ENCODE measurements around the gene PRSS22.

The PRSS22 gene

DNA sequence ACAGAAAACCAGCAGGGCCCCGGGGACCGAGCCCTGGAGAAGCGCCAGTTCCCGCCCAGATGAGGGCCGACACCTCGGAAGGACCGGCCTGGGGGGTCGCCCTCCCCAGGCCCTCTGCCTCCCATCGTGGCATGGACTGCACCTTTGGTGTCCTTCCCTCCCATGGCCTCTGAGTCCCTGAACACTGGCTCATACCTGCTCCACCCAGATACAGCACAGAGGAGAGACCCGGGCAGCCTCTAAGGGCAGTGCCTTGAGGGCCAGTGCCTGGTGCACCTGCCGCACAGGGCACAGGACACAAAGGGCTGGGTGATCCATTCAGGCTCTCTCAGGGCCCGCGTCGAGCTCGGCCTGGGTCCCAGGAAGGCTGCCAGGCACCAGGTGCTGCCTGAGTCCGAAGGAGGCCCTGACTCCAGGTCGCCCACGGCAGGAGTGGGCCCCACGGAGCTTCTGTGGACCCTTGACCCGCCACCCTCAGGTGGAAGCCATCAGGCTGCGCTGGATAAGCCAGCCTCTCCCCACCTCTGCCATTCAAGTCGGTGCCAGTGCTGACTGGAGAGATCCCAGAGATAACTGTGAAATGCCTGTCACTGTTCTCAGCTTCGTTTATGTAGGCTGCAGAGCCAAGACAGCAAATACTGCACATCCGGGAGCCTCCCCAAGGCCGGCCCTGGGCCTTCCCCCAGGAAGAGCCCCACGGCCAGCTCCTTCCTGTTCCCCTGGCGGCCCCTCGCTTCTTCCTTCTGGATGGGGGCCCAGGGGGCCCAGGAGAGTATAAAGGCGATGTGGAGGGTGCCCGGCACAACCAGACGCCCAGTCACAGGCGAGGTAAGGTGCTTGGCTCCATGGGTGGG is 28.2 kb downstream of the PRSS22 start, which contains the start of gene ZG16B:
Gene ZG16B, plus strand, starts transcription at position 803 of the 854 bp plus-strand sequence. CDS start 139 bp downstream, outside the sequence.
- no peak for DNase-seq (ENCODE audit: low read depth in 2 of 2)

- no peak for DNase-seq (ENCODE audit: low read depth in 2 of 2)
These were observed 29.0 kb downstream of the PRSS22 start for GRCh38 chr16:2828876-2829430.

DNA sequence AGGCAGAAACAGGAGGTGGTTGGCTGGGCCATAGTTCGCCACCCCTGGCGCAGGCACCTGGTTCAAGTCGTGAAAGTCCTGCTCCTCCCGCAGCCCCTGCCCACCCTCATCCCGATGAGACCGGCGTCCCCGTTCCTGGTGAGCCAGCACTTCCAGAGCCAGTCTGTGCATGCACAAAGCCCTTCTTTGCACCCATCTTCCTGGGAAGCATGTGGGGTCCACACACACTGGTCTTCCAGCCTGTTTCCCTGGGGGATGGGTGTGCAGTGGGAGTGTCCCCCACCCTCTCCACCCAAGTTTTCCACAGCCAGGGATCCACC is 29.5 kb downstream of the PRSS22 start:
- DNase-seq (ENCODE audit: low read depth in 2 of 2) = no peak

DNA sequence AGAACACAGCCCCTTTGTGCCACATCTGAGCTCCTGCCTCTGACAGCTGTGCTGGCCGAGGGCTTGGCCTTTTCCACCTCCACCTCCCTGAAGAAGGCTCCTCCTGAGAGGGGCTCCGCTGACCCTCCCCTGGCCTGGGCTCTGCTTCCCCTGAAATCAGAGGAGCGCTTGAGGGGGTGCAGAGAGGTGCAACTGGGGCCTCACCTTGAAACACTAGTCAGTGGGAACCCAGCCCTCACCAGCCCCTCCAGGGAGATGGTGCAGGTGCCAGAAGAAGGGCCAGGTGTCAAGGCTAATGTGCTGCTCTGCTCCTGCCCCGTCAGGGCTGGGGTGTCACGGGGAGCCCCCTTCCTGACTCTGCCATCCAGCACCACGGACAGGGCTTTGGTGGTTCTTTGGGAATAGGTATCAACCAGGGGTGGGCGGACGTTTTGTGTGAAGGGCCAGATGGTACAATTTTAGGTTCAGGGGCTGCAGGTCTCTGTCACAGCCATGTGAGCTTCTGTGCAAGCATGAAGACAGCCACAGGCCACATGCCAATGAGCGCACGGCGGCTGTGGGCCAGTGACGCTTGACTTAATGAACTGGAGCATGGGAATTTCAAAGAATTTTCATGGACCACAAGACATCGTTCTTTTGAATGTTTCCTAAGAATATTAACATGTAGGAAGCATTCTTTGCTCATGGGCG is 30.0 kb downstream of the PRSS22 start:
- no peak for DNase-seq (ENCODE audit: low read depth in 2 of 2)

- DNase-seq (ENCODE audit: low read depth in 2 of 2) = no peak
These were observed 30.6 kb downstream of the PRSS22 start for GRCh38 chr16:2827374-2827791.

- DNase-seq (ENCODE audit: low read depth in 2 of 2) = no peak
These were observed 31.2 kb downstream of the PRSS22 start for GRCh38 chr16:2826591-2827373.

GRCh38 chr16:2825906-2826305 is 32.1 kb downstream of the PRSS22 start:
- DNase-seq (ENCODE audit: low read depth in 2 of 2) = no peak

DNA sequence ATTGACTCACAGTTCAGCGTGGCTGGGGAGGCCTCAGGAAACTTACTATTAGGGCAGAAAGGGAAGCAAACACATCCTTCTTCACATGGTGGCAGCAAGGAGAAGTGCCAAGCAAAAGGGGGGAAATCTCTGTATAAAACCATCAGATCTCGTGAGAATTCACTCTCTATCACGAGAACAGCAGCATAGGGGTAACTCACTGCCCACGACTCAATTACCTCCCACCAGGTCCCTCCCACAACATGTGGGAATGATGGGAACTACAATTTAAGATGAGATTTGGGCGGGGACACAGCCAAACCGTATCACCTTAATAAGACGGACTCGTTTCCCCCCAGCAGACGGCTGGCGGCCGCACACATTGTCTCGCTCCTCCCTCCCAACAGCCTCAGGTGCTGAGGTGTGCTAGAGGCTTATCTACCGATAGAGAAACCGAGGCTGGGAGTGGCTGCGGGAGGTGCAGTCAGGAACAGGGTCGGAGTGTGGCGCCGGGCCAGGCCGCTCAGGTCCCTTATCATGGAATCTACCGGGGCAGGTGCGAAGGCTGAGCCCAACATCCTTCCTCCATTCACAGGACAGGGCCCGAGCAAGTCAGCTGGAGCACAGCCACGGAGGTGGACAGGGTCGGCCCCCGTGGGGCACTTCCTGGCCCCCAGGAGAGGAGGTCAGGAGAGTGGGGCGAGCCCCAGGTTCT is 32.8 kb downstream of the PRSS22 start:
- no peak for DNase-seq (ENCODE audit: low read depth in 2 of 2)

DNA sequence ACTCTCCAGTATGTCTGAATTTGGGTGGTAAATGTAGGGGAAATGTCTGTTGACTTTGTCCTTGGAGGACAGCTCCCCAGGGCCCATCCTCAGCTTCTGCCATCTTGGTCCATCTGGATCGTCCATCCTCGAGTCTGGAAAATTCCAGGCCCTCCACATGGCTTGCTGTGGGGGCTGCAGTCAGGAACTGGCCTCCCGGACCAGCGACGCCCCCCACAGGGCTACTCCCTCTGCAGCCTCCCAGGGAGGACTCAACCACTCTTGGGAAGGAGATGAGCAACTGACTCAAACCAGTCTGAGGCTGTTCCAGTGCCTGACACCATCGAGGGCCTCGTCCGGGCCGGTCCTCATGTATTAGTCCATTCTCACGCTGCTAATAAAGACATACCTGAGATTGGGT is 33.3 kb downstream of the PRSS22 start:
- no peak for DNase-seq (ENCODE audit: low read depth in 2 of 2)

GRCh38 chr16:2822496-2822895 is 35.5 kb downstream of the PRSS22 start:
- DNase-seq (ENCODE audit: low read depth in 2 of 2) = no peak

DNA sequence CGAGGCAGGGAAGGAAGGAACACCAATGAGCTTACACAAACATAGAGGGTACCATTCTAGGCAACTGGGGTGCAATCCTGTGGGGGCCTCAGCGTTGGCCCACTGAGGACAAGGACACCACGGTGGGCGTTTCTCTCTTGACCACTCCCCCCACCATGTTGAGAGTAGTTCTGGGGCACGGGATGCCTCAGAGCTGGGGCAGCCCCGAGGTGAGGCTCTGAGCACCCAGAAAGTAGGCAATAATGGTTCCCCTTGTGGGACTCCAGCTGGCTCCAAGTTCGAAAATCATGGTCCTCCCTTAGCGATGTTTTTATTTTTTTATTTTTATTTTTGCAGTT is 35.8 kb downstream of the PRSS22 start:
- DNase-seq (ENCODE audit: low read depth in 2 of 2) = no peak

- DNase-seq (ENCODE audit: low read depth in 2 of 2) = no peak
These were observed 36.3 kb downstream of the PRSS22 start for GRCh38 chr16:2821487-2822157.

DNA sequence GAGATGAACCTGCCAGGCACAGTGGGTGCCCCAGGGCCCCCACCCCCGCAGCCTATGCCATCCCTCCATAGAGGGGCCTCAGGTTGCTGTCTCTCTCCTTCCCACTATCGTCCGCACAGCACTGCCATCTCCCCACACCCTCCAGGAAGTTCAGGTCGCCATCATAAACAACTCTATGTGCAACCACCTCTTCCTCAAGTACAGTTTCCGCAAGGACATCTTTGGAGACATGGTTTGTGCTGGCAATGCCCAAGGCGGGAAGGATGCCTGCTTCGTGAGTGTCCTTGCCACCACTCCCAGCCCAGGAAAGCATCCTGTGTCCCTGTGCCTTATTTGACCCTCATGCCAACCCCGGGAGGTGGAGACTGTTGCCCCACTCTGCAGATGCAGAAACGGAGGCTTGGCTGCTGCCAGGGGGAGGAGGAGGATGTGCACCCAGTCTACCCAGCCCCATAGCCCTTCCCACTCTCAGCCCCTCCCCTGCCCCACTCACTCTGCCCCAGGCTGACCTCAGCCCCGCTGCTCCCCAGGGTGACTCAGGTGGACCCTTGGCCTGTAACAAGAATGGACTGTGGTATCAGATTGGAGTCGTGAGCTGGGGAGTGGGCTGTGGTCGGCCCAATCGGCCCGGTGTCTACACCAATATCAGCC is 37.0 kb downstream of the PRSS22 start:
- DNase-seq (ENCODE audit: low read depth in 2 of 2) = no peak

GRCh38 chr16:2819939-2820835 is 37.8 kb downstream of the PRSS22 start:
- no peak for DNase-seq (ENCODE audit: low read depth in 2 of 2)

DNA sequence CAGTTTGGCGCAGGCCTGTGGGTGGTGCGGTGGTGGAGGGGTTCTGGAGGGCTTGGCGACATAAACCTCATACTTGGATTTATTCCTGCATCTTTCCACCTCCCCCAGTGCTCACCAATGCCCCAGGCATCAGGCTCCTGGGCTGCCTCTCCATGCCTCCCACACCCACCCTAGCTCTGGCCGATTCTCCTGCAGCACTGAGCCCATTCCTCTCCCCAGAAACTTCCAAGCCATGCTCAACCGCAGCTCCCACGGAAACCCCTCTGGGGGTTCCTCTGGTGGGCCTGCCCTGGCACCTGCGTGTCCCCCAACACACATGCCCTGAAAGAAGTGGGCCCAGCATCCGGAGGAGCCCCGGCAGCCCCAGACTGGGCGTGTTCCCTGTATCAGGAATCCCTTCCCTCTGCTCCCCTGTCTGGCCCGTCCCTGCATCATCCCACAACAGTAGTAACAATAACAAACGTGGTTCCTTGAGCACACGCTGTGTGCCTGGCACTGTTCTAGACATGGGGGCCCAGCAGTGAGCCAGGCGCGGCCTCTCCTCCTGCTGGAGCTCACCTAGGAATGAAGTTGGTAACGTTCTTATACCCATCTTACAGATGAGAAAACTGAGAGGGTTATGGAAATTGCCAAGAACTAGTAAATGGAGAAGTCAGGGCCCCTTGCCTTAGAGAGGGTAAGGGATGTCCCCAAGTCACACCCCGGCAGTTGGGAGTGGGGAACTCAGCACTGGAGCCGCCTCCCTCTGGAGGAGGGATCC is 38.6 kb downstream of the PRSS22 start:
- no peak for DNase-seq (ENCODE audit: low read depth in 2 of 2)

GRCh38 chr16:2818272-2818876 is 39.6 kb downstream of the PRSS22 start:
- no peak for DNase-seq (ENCODE audit: low read depth in 2 of 2)

- DNase-seq (ENCODE audit: low read depth in 2 of 2) = no peak
These were observed 40.4 kb downstream of the PRSS22 start for GRCh38 chr16:2817340-2818271.
